A549 treated with dexamethasone at 1 μM for 4 hours (cell line): ENCODE measurements around the gene SLC39A2. TPM values are rescaled to one million over a fixed set of nuclear protein-coding genes. Genes with fewer than 3 reads are reported as not detected.

Experiments
- total RNA-seq: library from RNA; stranded (reverse); fragments of 200-300 nt; extraction: Qiagen RNA extraction; gene quantifications from 5 replicates; pipeline ENCODE4 v1.2.3, GENCODE V29; 2022

The SLC39A2 gene
- not detected in 5 replicates for total RNA-seq

GRCh38 chr14:20998674-20999366 is at the start of gene SLC39A2:
TSS of gene SLC39A2 (plus strand) at chr14:20999293. CDS start at chr14:20999447, 154 bp downstream.

GRCh38 chr14:20954736-20955537 is 44.2 kb upstream of the SLC39A2 start, which contains the start of gene RNASE2:
TSS of gene RNASE2 (plus strand) at chr14:20955487. CDS start at chr14:20955772, 285 bp downstream.

GRCh38 chr14:20989787-20990600 is 9.1 kb upstream of the SLC39A2 start, which contains the start of gene METTL17:
TSS of gene METTL17 (plus strand) at chr14:20989980. CDS start at chr14:20990003, 23 bp downstream.

GRCh38 chr14:21024585-21025370 is 25.7 kb downstream of the SLC39A2 start, which contains the start of gene NDRG2:
TSS of gene NDRG2 (minus strand) at chr14:21025061. CDS start at chr14:21023315, 1,746 bp downstream.

GRCh38 chr14:21029917-21030316 is 30.8 kb downstream of the SLC39A2 start, which contains the start of gene TPPP2:
TSS of gene TPPP2 (plus strand) at chr14:21030217. CDS start at chr14:21030582, 365 bp downstream.

GRCh38 chr14:21034707-21035106 is 35.6 kb downstream of the SLC39A2 start, which contains the start of gene RNASE13:
TSS of gene RNASE13 (minus strand) at chr14:21034807. CDS start at chr14:21034288, 519 bp downstream.

GRCh38 chr14:21041676-21042433 is 42.8 kb downstream of the SLC39A2 start, which contains the start of gene RNASE7:
TSS of gene RNASE7 (plus strand) at chr14:21042362. CDS start at chr14:21042993, 631 bp downstream.

Other genes starting within 250 kb of the SLC39A2 start
- not detected in 5 replicates for gene EDDM3B, start 230.9 kb upstream of the SLC39A2 start, total RNA-seq
- not detected in 5 replicates for gene RNASE6, start 218.0 kb upstream of the SLC39A2 start, total RNA-seq
- gene RNASE1, start 196.4 kb upstream of the SLC39A2 start, total RNA-seq, result 0.15 to 0.45 TPM (median 0.30 TPM) in 5 replicates
- not detected in 5 replicates for gene RNASE3, start 107.9 kb upstream of the SLC39A2 start, total RNA-seq
- gene RNASE2, start 43.8 kb upstream of the SLC39A2 start, total RNA-seq, result not detected in 5 replicates
- gene METTL17, start 9.3 kb upstream of the SLC39A2 start, total RNA-seq, result 64.2 to 74.5 TPM (median 71.2 TPM) in 5 replicates
- 2.1 to 3.3 TPM (median 2.6 TPM) in 5 replicates for gene NDRG2, start 25.8 kb downstream of the SLC39A2 start, total RNA-seq
- not detected in 5 replicates for gene TPPP2, start 30.9 kb downstream of the SLC39A2 start, total RNA-seq
- not detected in 5 replicates for gene RNASE13, start 35.5 kb downstream of the SLC39A2 start, total RNA-seq
- gene RNASE7, start 43.1 kb downstream of the SLC39A2 start, total RNA-seq, result not detected in 5 replicates
- not detected in 5 replicates for gene RNASE8, start 58.5 kb downstream of the SLC39A2 start, total RNA-seq
- gene ARHGEF40, start 71.0 kb downstream of the SLC39A2 start, total RNA-seq, result 6.1 to 9.8 TPM (median 9.0 TPM) in 5 replicates
- 16.2 to 30.7 TPM (median 28.5 TPM) in 5 replicates for gene ZNF219, start 99.4 kb downstream of the SLC39A2 start, total RNA-seq
- 0.90 to 1.1 TPM (median 0.96 TPM) in 5 replicates for gene TMEM253, start 101.8 kb downstream of the SLC39A2 start, total RNA-seq
- gene OR5AU1, start 156.8 kb downstream of the SLC39A2 start, total RNA-seq, result not detected in 5 replicates